HCT116 (cell line): ENCODE results near the gene C4orf50.

Source experiments
- ATF3 ChIP-seq: IDR thresholded peaks from 2 replicates; pipeline ENCODE4 v1.6.1; 2012
- CTCF ChIP-seq, 3 experiments: fragments of 200-600 bp in 1 of 3; sonication (generic) in 1 of 3; IDR thresholded peaks in 2 of 3; conservative IDR thresholded peaks in 1 of 3; 2 replicates each; pipeline ENCODE4 v1.5.1; 2012 to 2017; ENCODE audit warnings: low read depth in 2 of 3, low read length in 2 of 3, antibody characterized with exemption in 1 of 3, borderline replicate concordance in 1 of 3, control low read depth in 1 of 3, mild to moderate bottlenecking in 1 of 3, mixed read lengths in 1 of 3, mixed run types in 1 of 3, moderate library complexity in 1 of 3; ENCODE audit not compliant: insufficient read depth in 1 of 3
- EZH2 ChIP-seq: fragments of 200-600 bp; sonication (generic); IDR thresholded peaks from 2 replicates; pipeline ENCODE4 v1.6.1; 2017; ENCODE audit warnings: antibody characterized with exemption, mixed run types
- EZH2phosphoT487 ChIP-seq: fragments of 200-600 bp; IDR thresholded peaks from 2 replicates; pipeline ENCODE4 v1.6.1; 2018; ENCODE audit warnings: antibody characterized with exemption, borderline replicate concordance
- FOSL1 ChIP-seq: IDR thresholded peaks from 2 replicates; pipeline ENCODE4 v1.6.1; 2012; ENCODE audit warnings: low read depth
- JUND ChIP-seq: IDR thresholded peaks from 2 replicates; pipeline ENCODE4 v1.6.1; 2012
- MAX ChIP-seq: IDR thresholded peaks from 2 replicates; pipeline ENCODE4 v1.6.1; 2012
- POLR2A ChIP-seq: IDR thresholded peaks from 2 replicates; pipeline ENCODE4 v1.7.0; 2011; ENCODE audit warnings: borderline replicate concordance; ENCODE audit not compliant: insufficient read depth, insufficient read length; ENCODE audit errors: extremely low read depth
- POLR2AphosphoS5 ChIP-seq: IDR thresholded peaks from 2 replicates; pipeline ENCODE4 v1.6.1; 2011; ENCODE audit warnings: mild to moderate bottlenecking, low read depth, low read length, moderate library complexity
- REST ChIP-seq: IDR thresholded peaks from 2 replicates; pipeline ENCODE4 v1.6.1; 2012; ENCODE audit warnings: low read depth
- SIN3A ChIP-seq: IDR thresholded peaks from 2 replicates; pipeline ENCODE4 v1.6.1; 2012; ENCODE audit warnings: low read depth
- ZNF274 ChIP-seq: fragments of 200-500 bp; sonication (Bioruptor generic); IDR thresholded peaks from 2 replicates; pipeline ENCODE4 v1.6.1; 2014; ENCODE audit warnings: mild to moderate bottlenecking, low read depth, low read length, inconsistent platforms

GRCh38 chr4:5858020-5858769, 160.0 kb downstream of the C4orf50 start:
- TF ChIP-seq REST, result no peak
- TF ChIP-seq POLR2AphosphoS5, result no peak
- TF ChIP-seq ATF3, result no peak
- TF ChIP-seq JUND, result no peak
- TF ChIP-seq FOSL1, result no peak
- no peak for TF ChIP-seq CTCF (IDR thresholded peaks at IDR 0.05 in 2 of 3, conservative IDR thresholded peaks at IDR 0.05 in 1 of 3; ENCODE audit: borderline replicate concordance in 1 of 3, insufficient read depth in 1 of 3, low read depth in 2 of 3, low read length in 2 of 3)
- TF ChIP-seq ZNF274, result no peak
- no peak for TF ChIP-seq POLR2A
- TF ChIP-seq EZH2phosphoT487, result no peak
- TF ChIP-seq EZH2, result no peak
- no peak for TF ChIP-seq SIN3A
- no peak for TF ChIP-seq MAX
